DMS153 treated with DMSO at 0.1 percent for 48 hours (cell line): Measurements from ENCODE around the gene KREMEN1.
A peak's percentile ranks its signal among the peaks of the same experiment; 100 is the strongest.

Source experiments
- DNase-seq: peaks from one replicate; lab custom pipeline; 2025; ENCODE audit not compliant: unreplicated experiment; lab: John Stamatoyannopoulos, UW

Gene KREMEN1

GRCh38 chr22:29148036-29148435 lies 75.2 kb downstream of the KREMEN1 start:
- no peak for DNase-seq

- no peak for DNase-seq
Measured at GRCh38 chr22:29148826-29149225, 76.0 kb downstream of the KREMEN1 start.

GRCh38 chr22:29149841-29150555 lies 77.2 kb downstream of the KREMEN1 start:
- no peak for DNase-seq

- DNase-seq: no peak
Measured at GRCh38 chr22:29150701-29151100, 77.9 kb downstream of the KREMEN1 start.

GRCh38 chr22:29151316-29151715 lies 78.5 kb downstream of the KREMEN1 start:
- DNase-seq: no peak

- no peak for DNase-seq
Measured at GRCh38 chr22:29152045-29152953, 79.5 kb downstream of the KREMEN1 start.

- no peak for DNase-seq
Measured at GRCh38 chr22:29152954-29153719, 80.3 kb downstream of the KREMEN1 start.

- DNase-seq: peak; percentile 41
Measured at GRCh38 chr22:29154364-29155048, 81.7 kb downstream of the KREMEN1 start.

GRCh38 chr22:29155966-29156365 lies 83.1 kb downstream of the KREMEN1 start:
- no peak for DNase-seq

- DNase-seq: no peak
Measured at GRCh38 chr22:29156507-29156906, 83.7 kb downstream of the KREMEN1 start.

GRCh38 chr22:29157759-29158535 lies 85.1 kb downstream of the KREMEN1 start:
- no peak for DNase-seq

- DNase-seq: no peak
Measured at GRCh38 chr22:29158546-29158945, 85.7 kb downstream of the KREMEN1 start.

GRCh38 chr22:29163808-29164207 lies 91.0 kb downstream of the KREMEN1 start:
- DNase-seq: no peak

- no peak for DNase-seq
Measured at GRCh38 chr22:29165321-29166060, 92.7 kb downstream of the KREMEN1 start.

- no peak for DNase-seq
Measured at GRCh38 chr22:29166180-29166579, 93.3 kb downstream of the KREMEN1 start.

- DNase-seq: no peak
Measured at GRCh38 chr22:29167032-29167911, 94.4 kb downstream of the KREMEN1 start.

GRCh38 chr22:29171721-29172120 lies 98.9 kb downstream of the KREMEN1 start:
- DNase-seq: no peak

- DNase-seq: no peak
Measured at GRCh38 chr22:29172216-29172615, 99.4 kb downstream of the KREMEN1 start.
